Retinal pigment epithelial cell (primary cell): ENCODE measurements around the gene TTC7B.

Experiments
- DNase-seq: peaks from one replicate; pipeline ENCODE4 v3.0.0-alpha.2; 2010; ENCODE audit warnings: low read depth
- H3K4me3 ChIP-seq: 2 replicates; pipeline ENCODE4 v1.5.1; 2011; ENCODE audit warnings: mild to moderate bottlenecking, low read length, control low read depth, moderate library complexity
- CTCF ChIP-seq: conservative IDR thresholded peaks from 2 replicates; pipeline ENCODE4 v1.5.1; 2011; ENCODE audit warnings: low read depth, low read length, control low read depth, inconsistent platforms

Gene TTC7B

GRCh38 chr14:90663140-90663539 lies 153.1 kb downstream of the TTC7B start:
- no peak for TF ChIP-seq CTCF
- no peak for DNase-seq
- no peak overlapping the region for H3K4me3 ChIP-seq

DNA sequence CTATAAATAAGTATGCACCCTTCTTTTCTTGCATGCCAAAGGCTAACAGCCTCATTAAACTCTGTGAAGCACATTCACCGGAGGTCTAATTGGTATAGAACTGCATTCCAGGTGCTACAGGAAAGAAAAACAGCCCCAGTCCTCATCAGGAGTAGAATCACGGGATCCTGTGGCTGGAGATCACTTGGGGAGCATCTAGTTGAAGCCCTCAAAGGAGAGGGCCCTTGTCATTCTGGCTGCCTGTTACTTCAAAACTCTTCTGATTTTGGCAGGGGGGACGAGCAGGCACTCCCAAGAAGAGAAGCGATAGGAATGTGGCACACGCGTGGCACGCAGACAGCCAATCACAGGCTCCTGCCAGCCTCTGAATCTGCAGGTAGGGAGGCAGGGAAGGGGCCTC lies 154.4 kb downstream of the TTC7B start:
- no peak for TF ChIP-seq CTCF
- peak; percentile 82 for DNase-seq
- no peak overlapping the region for H3K4me3 ChIP-seq

DNA sequence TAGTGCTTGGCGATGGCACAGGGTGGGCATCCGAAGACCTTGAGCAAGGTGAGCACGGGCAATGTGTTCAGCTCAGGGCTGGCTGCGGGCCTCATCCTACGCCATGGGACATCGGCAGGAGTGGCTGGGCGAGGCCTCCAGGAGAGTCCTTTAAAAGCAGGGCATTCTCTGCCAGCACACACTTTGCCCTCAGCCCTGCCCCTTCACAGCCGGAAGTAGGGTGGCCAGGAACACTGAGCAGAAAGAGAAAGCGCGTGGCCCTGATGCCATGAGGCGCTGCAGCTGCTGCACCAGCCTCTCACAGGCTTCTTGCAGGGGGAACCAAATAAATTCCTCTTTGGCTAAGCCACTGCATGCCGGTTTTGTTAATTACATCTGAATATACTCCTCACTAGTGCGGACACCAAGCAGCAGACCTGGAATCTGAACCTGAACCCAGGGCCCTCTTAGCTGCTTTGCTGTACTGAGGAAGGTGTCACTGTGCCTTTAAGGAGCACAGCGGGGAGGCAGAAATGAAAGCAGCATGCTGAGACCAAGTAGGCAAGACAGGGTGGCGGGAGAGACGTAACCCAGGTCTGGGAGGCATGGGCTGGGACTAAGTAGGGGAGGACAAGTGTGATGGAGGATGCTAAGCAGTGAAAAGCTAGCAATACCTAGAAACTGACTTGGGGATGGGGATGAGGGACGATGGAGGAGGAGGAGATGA lies 155.2 kb downstream of the TTC7B start:
- no peak for TF ChIP-seq CTCF
- no peak for DNase-seq
- H3K4me3 ChIP-seq = no peak overlapping the region

DNA sequence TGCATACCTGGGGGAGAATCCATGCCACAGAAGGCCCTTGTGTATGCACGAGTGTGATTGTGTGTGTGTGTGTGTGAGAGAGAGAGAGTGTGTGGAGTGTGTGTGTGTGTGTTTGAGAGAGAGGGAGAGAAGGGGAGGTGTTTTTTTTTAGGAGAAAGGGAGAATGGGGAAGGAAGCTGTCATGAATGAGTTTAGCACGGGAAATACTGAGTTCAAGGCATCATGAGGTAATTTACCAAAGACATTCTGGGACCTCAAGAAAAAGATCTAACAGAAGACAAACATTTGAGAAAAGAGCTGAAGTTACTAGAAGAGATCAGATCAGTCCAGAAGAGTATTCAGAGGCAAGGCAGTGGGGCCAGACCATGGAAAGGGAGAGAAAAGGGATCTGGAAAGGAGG lies 157.1 kb downstream of the TTC7B start:
- no peak for DNase-seq
- no peak overlapping the region for H3K4me3 ChIP-seq
- no peak for TF ChIP-seq CTCF

GRCh38 chr14:90658541-90658967 lies 157.7 kb downstream of the TTC7B start:
- TF ChIP-seq CTCF = no peak
- no peak overlapping the region for H3K4me3 ChIP-seq
- DNase-seq = no peak

DNA sequence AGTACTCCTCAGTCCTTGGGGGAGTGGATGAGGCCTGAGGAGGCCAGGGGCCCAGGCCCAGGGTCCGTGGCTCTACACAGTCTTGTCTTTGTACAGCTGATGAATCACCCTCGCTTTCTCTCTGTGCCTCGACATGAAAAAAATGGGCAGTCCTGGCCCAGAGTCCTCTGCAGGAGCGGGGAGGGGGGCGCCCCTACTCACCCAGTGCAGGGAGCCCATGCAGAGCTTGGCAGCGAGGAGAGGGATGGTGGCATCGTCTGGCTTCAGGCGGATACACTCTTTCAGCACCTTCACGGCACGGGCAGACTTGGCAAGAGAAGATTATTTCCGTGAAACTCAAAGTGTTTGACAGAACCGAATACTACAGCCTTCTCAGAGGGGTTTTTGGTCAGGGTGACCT lies 159.3 kb downstream of the TTC7B start:
- TF ChIP-seq CTCF = no peak
- no peak for DNase-seq
- H3K4me3 ChIP-seq = no peak overlapping the region

GRCh38 chr14:90655829-90656228 lies 160.4 kb downstream of the TTC7B start:
- H3K4me3 ChIP-seq = no peak overlapping the region
- TF ChIP-seq CTCF = no peak
- DNase-seq = no peak
